Astrocyte (in vitro differentiated cells and primary cell): ENCODE measurements around the gene EGR1. TPM values are rescaled to one million over a fixed set of nuclear protein-coding genes. Genes with fewer than 3 reads are reported as not detected.

ENCODE experiments used
- total RNA-seq: library from RNA; stranded (reverse); gene quantifications from 2 replicates; pipeline ENCODE4 v1.2.1, GENCODE V29; 2021

The EGR1 gene
- total RNA-seq, 1 donor from 2014 or later: 31.5 TPM

Other genes starting within 250 kb of the EGR1 start
- 0.16 TPM in 1 of 2 replicates, not detected in the other for gene GFRA3, start 190.9 kb upstream of the EGR1 start, total RNA-seq
- gene CDC25C, start 133.7 kb upstream of the EGR1 start, total RNA-seq: 1.6 and 1.7 TPM in 2 replicates
- gene FAM53C, start 127.2 kb upstream of the EGR1 start, total RNA-seq: 43.8 and 46.6 TPM in 2 replicates
- 46.6 and 48.6 TPM in 2 replicates for gene KDM3B, start 112.8 kb upstream of the EGR1 start, total RNA-seq
- 16.0 and 17.2 TPM in 2 replicates for gene REEP2, start 26.4 kb upstream of the EGR1 start, total RNA-seq
- gene ETF1, start 77.8 kb downstream of the EGR1 start, total RNA-seq: 139 and 153 TPM in 2 replicates
- gene HSPA9, start 109.9 kb downstream of the EGR1 start, total RNA-seq: 266 and 271 TPM in 2 replicates